Measurements from ENCODE around the gene PLPP3. TPM values are rescaled to one million over a fixed set of nuclear protein-coding genes. Genes with fewer than 3 reads are reported as not detected.

PLPP3 gene
- total RNA-seq (2021; ENCODE audit: unreplicated experiment): 3.4 TPM
- polyA plus RNA-seq (2012): 1.9 and 2.1 TPM in 2 replicates
- percentile 49 among the genes with signal in this experiment for Bru-seq, nascent RNA
- percentile 34 among the genes with signal in this experiment for BruChase-seq, experiment 1, labeled RNA remaining after a 6-hour chase
- percentile 37 among the genes with signal in this experiment for BruChase-seq, experiment 2, labeled RNA remaining after a 2-hour chase
- long read RNA-seq, partial matches to known transcripts: 0 of 1 reads
- long read RNA-seq, other reads (novel, unspliced or antisense): 0 of 1 reads

DNA sequence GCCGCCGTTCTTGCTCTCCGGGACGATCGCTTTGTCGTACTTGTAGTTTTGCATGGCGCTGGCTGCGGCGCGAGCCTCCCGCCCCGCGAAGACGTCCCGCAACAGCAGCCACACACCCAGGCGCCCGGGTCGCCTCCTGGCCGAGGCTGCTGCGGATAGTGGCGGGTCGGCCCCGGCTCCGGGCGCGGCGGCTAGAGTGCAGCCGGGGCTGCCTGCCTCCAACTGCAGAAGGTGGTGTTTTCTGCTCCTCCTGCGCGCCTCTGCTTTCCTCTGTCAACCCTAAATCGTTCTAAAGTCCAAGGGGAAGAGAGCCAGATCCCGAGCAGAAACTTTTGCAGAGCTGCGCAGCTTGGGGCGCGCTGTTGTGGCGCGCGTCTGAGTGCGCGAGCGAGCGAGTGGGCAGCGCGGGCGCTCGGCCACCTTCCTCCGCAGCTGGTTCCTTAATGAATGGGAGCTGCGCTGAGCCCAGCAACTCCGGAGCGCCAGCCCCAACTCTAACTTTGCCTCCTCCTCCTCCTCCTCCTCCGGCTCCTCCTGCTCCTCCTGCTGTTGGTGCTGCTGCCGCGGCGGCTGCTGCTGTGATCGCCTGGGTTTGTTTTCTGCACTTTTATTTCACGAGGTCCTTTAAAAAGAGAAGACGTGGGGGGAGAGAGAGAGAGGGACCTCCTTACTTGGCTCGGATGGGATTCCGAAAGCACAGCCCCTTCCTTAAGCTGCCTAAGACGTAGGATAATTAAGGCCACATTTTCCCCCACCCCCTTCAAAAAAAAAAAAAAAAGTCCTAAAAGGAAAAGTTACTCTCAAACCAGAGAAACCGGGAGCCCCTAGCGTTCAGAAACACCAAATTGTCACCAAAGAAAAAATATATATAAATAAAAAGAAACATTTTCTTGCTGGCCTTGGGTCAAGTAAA, at the start of gene PLPP3:
TSS of gene PLPP3 (minus strand) at position 601 of the 913 bp plus-strand sequence. CDS start at position 54, 547 bp downstream.
- CTCF ChIA-PET: interaction anchor here (1.0 to 4.5 kb wide), 4 partner anchors 170 to 1294 kb away, joined by 3 to 28 read pairs (median 4); no protein-coding TSS in a partner anchor
- RAD21 ChIA-PET (ENCODE audit: low non-redundant PET in 1 of 2, low total read pairs in 2 of 2, uncharacterized antibody in 2 of 2, unreplicated experiment in 2 of 2): interaction anchor here (0.7 to 1.5 kb wide), 3 partner anchors 171 to 432 kb away, joined by 3 to 5 read pairs (median 3); no protein-coding TSS in a partner anchor
- no peak for TF ChIP-seq SRF (IDR thresholded peaks at IDR 0.05; ENCODE audit: low read depth)
- TF ChIP-seq, protein P1, sequence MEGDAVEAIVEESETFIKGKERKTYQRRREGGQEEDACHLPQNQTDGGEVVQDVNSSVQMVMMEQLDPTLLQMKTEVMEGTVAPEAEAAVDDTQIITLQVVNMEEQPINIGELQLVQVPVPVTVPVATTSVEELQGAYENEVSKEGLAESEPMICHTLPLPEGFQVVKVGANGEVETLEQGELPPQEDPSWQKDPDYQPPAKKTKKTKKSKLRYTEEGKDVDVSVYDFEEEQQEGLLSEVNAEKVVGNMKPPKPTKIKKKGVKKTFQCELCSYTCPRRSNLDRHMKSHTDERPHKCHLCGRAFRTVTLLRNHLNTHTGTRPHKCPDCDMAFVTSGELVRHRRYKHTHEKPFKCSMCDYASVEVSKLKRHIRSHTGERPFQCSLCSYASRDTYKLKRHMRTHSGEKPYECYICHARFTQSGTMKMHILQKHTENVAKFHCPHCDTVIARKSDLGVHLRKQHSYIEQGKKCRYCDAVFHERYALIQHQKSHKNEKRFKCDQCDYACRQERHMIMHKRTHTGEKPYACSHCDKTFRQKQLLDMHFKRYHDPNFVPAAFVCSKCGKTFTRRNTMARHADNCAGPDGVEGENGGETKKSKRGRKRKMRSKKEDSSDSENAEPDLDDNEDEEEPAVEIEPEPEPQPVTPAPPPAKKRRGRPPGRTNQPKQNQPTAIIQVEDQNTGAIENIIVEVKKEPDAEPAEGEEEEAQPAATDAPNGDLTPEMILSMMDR (IDR thresholded peaks at IDR 0.05 in 2 of 3, conservative IDR thresholded peaks at IDR 0.05 in 1 of 3; ENCODE audit: borderline replicate concordance in 1 of 3, insufficient read depth in 1 of 3, low read depth in 2 of 3, low read length in 2 of 3): peak; percentile 45 to 66 (median 52); a peak in 5 of 6 replicates
- TF ChIP-seq, protein P2, sequence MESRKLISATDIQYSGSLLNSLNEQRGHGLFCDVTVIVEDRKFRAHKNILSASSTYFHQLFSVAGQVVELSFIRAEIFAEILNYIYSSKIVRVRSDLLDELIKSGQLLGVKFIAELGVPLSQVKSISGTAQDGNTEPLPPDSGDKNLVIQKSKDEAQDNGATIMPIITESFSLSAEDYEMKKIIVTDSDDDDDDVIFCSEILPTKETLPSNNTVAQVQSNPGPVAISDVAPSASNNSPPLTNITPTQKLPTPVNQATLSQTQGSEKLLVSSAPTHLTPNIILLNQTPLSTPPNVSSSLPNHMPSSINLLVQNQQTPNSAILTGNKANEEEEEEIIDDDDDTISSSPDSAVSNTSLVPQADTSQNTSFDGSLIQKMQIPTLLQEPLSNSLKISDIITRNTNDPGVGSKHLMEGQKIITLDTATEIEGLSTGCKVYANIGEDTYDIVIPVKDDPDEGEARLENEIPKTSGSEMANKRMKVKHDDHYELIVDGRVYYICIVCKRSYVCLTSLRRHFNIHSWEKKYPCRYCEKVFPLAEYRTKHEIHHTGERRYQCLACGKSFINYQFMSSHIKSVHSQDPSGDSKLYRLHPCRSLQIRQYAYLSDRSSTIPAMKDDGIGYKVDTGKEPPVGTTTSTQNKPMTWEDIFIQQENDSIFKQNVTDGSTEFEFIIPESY (IDR thresholded peaks at IDR 0.05; ENCODE audit: extremely low read depth, insufficient replicate concordance, low read length): peak; percentile 15
- no peak for TF ChIP-seq ATF3 (IDR thresholded peaks at IDR 0.05)
- TF ChIP-seq EZH2 (IDR thresholded peaks at IDR 0.05): no peak
- TF ChIP-seq SP1 (IDR thresholded peaks at IDR 0.05; ENCODE audit: low read depth): no peak
- no peak for TF ChIP-seq ZNF274 (IDR thresholded peaks at IDR 0.05; ENCODE audit: low read depth, low read length)
- peak; percentile 90 for TF ChIP-seq POLR2A (IDR thresholded peaks at IDR 0.05; ENCODE audit: borderline replicate concordance, extremely low read depth, insufficient read depth, insufficient read length)
- peak; percentile 63 for TF ChIP-seq TCF7L2 (IDR thresholded peaks at IDR 0.05; ENCODE audit: borderline replicate concordance, extremely low read depth, insufficient read depth, insufficient read length)
- no peak for TF ChIP-seq CBX3 (IDR thresholded peaks at IDR 0.05; ENCODE audit: low read depth)
- TF ChIP-seq, protein P3, sequence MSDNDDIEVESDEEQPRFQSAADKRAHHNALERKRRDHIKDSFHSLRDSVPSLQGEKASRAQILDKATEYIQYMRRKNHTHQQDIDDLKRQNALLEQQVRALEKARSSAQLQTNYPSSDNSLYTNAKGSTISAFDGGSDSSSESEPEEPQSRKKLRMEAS (IDR thresholded peaks at IDR 0.05): no peak
- TF ChIP-seq YY1 (IDR thresholded peaks at IDR 0.05; ENCODE audit: extremely low read depth, insufficient replicate concordance, low read depth, low read length): no peak
- TF ChIP-seq REST (IDR thresholded peaks at IDR 0.05; ENCODE audit: low read depth): no peak
- TF ChIP-seq ZFX (IDR thresholded peaks at IDR 0.05): peak; percentile 19; the same call in 1 of the 2 replicates

More for the DNA sequence above, at the start of gene PLPP3:
- H3K9ac ChIP-seq (ENCODE audit: low read length): peak within 1 kb of the TSS; percentile 61
- no peaks in the 10 kb centered on the region for H3K36me3 ChIP-seq (ENCODE audit: control insufficient read depth in 1 of 2, insufficient read depth in 2 of 2, low read length in 2 of 2)
- POLR2A ChIA-PET: interaction anchor here (0.5 to 1.1 kb wide), 3 partner anchors 14 to 1051 kb away, joined by 3 read pairs; no protein-coding TSS in a partner anchor
- H2AFZ ChIP-seq (ENCODE audit: low read depth, low read length, poor library complexity, severe bottlenecking): peak within 1 kb of the TSS; percentile 92
- peaks cover 5 to 17% of the 10 kb centered on the region in 2 experiments; a peak in 3 of 4 replicates for H3K4me1 ChIP-seq (ENCODE audit: control insufficient read depth in 1 of 2, insufficient read depth in 2 of 2, low read length in 2 of 2)
- intact Hi-C loops (cut with micrococcal nuclease): loop anchor here (1.0 to 10.0 kb wide), 2 partner anchors 170 to 384 kb away; no protein-coding TSS in a partner anchor
- no peaks in the 10 kb centered on the region for H4K20me1 ChIP-seq (ENCODE audit: insufficient read depth)
- no peaks in the 10 kb centered on the region for H3K9me2 ChIP-seq (ENCODE audit: insufficient read depth)
- ATAC-seq (peak; percentile 91), DNase-seq (ENCODE audit: low read depth, low spot score) (peak; percentile 66)
- peak within 1 kb of the TSS; percentile 86 for H3K4me2 ChIP-seq (ENCODE audit: low read length)
- H3K27me3 ChIP-seq (ENCODE audit: insufficient read depth, low read length): no peaks in the 10 kb centered on the region
- BruUV-seq (replicated peaks): no TSS peak
- no peaks in the 10 kb centered on the region for H3K9me3 ChIP-seq (ENCODE audit: control insufficient read depth in 1 of 2, insufficient read depth in 1 of 2, low read depth in 1 of 2, low read length in 2 of 2)
- H3K79me2 ChIP-seq (ENCODE audit: insufficient read depth, low read length): no peaks in the 10 kb centered on the region
- peak within 1 kb of the TSS; percentile 32 for H3K27ac ChIP-seq (ENCODE audit: low read depth, low read length)
- peak within 1 kb of the TSS; percentile 60 to 71 for H3K4me3 ChIP-seq (replicated peaks in 1 of 2; ENCODE audit: low read depth in 1 of 2, low read length in 2 of 2)
